H1 (cell line): ENCODE measurements around the gene IL17RA. TPM values are rescaled to one million over a fixed set of nuclear protein-coding genes. Genes with fewer than 3 reads are reported as not detected.

Source experiments
- CTCF ChIA-PET: fragments of 300-600 bp; sonication (Branson Sonifier 250); formaldehyde crosslinking; loops from one replicate; lab custom pipeline; 2021; ENCODE audit not compliant: partially characterized antibody; lab: Charles Lee
- POLR2A ChIA-PET: fragments of 300-600 bp; sonication (Branson Sonifier 250); formaldehyde crosslinking; loops from one replicate; lab custom pipeline; 2021; ENCODE audit warnings: inconsistent platforms; ENCODE audit not compliant: partially characterized antibody; lab: Charles Lee
- DNase-seq, 2 experiments: peaks; one replicate each; pipeline versions ENCODE4 v3.0.0 to v3.0.0-alpha.2; 2010 to 2022; ENCODE audit warnings: low spot score in 2 of 2, low read depth in 1 of 2, mixed read lengths in 1 of 2
- FAIRE-seq: peaks from 2 replicates; lab custom pipeline; 2011; peaks lifted over from hg19 to GRCh38; lab: Jason Lieb, UNC
- H2AFZ ChIP-seq: 2 replicates; pipeline ENCODE4 v1.8.1; 2012; ENCODE audit warnings: low read length, inconsistent platforms
- H2AK5ac ChIP-seq: 2 replicates; pipeline ENCODE4 v1.6.1; 2013; ENCODE audit warnings: low read depth, low read length
- H2BK120ac ChIP-seq: replicated peaks from 2 replicates; pipeline ENCODE3; 2013; ENCODE audit warnings: low read depth, low read length, inconsistent platforms
- H2BK12ac ChIP-seq: 2 replicates; pipeline ENCODE4 v1.6.1; 2013; ENCODE audit warnings: low read depth, low read length
- H2BK15ac ChIP-seq: 2 replicates; pipeline ENCODE4 v1.6.1; 2013; ENCODE audit warnings: low read length
- H2BK20ac ChIP-seq: 2 replicates; pipeline ENCODE4 v1.6.1; 2013; ENCODE audit warnings: low read length
- H2BK5ac ChIP-seq: 2 replicates; pipeline ENCODE4 v1.6.1; 2013; ENCODE audit warnings: low read depth, low read length
- H3K14ac ChIP-seq: 2 replicates; pipeline ENCODE4 v1.6.1; 2013; ENCODE audit warnings: inconsistent platforms; ENCODE audit not compliant: insufficient read length
- H3K18ac ChIP-seq: 2 replicates; pipeline ENCODE4 v1.6.1; 2013; ENCODE audit warnings: low read length; ENCODE audit errors: extremely low read depth
- H3K23ac ChIP-seq: 2 replicates; pipeline ENCODE4 v1.6.1; 2013; ENCODE audit warnings: inconsistent platforms; ENCODE audit not compliant: insufficient read length
- H3K23me2 ChIP-seq: 2 replicates; pipeline ENCODE4 v1.6.1; 2013; ENCODE audit warnings: low read depth, low read length
- H3K27ac ChIP-seq: 2 replicates; pipeline ENCODE4 v1.6.1; 2011; ENCODE audit warnings: low read depth, low read length, inconsistent platforms
- H3K27me3 ChIP-seq, 4 experiments: replicated peaks in 1 of 4; 1 replicate in 1 of 4; 2 replicates in 3 of 4; pipeline versions ENCODE4 v1.6.1 to v1.8.1; 2011 to 2013; ENCODE audit warnings: low read length in 3 of 4, mild to moderate bottlenecking in 3 of 4, inconsistent platforms in 2 of 4, mixed read lengths in 2 of 4, moderate library complexity in 1 of 4; ENCODE audit not compliant: control insufficient read depth in 3 of 4, insufficient read depth in 3 of 4; ENCODE audit errors: extremely low read depth in 1 of 4
- H3K36me3 ChIP-seq, 4 experiments: 2 replicates each; pipeline versions ENCODE4 v1.6.1 to v1.8.1; 2011 to 2013; ENCODE audit warnings: mild to moderate bottlenecking in 4 of 4, low read length in 3 of 4, moderate library complexity in 2 of 4, control low read depth in 1 of 4, inconsistent platforms in 1 of 4; ENCODE audit not compliant: insufficient read depth in 4 of 4, control insufficient read depth in 2 of 4
- H3K4ac ChIP-seq: replicated peaks from 2 replicates; pipeline ENCODE3; 2013; ENCODE audit warnings: low read length, low read depth, mixed read lengths, inconsistent platforms; ENCODE audit not compliant: insufficient read length
- H3K4me1 ChIP-seq, 4 experiments: replicated peaks in 1 of 4; 1 replicate in 1 of 4; 2 replicates in 3 of 4; pipeline versions ENCODE4 v1.6.1 to v1.8.1; 2011 to 2013; ENCODE audit warnings: low read length in 3 of 4, inconsistent platforms in 2 of 4, mixed read lengths in 1 of 4; ENCODE audit not compliant: insufficient read depth in 4 of 4, control insufficient read depth in 3 of 4
- H3K4me2 ChIP-seq, 2 experiments: 2 replicates each; pipeline versions ENCODE4 v1.6.1 to v1.8.1; 2011 to 2013; ENCODE audit warnings: low read depth in 2 of 2, low read length in 2 of 2, control low read depth in 1 of 2, inconsistent platforms in 1 of 2, mild to moderate bottlenecking in 1 of 2; ENCODE audit not compliant: insufficient read depth in 1 of 2
- H3K4me3 ChIP-seq, 4 experiments: fragments of 200-600, 300-600 bp in 1 of 4; sonication (generic), shearing (Covaris generic), sonication (Bioruptor Twin) in 1 of 4; 2 replicates each; pipeline versions ENCODE4 v1.5.1 to v1.8.1; 2011 to 2016; ENCODE audit warnings: low read length in 4 of 4, low read depth in 3 of 4, control low read depth in 2 of 4, inconsistent platforms in 2 of 4, mild to moderate bottlenecking in 2 of 4, mixed read lengths in 1 of 4, moderate library complexity in 1 of 4; ENCODE audit not compliant: insufficient read depth in 2 of 4; ENCODE audit errors: extremely low read depth in 1 of 4
- H3K56ac ChIP-seq: replicated peaks from 2 replicates; pipeline ENCODE3; 2013; ENCODE audit warnings: low read depth, mild to moderate bottlenecking, mixed read lengths, low read length, inconsistent platforms; ENCODE audit not compliant: insufficient read length
- H3K79me1 ChIP-seq: 2 replicates; pipeline ENCODE4 v1.6.1; 2013; ENCODE audit warnings: low read depth, low read length, control low read depth
- H3K79me2 ChIP-seq, 2 experiments: 2 replicates each; pipeline versions ENCODE4 v1.6.1 to v1.8.1; 2012 to 2013; ENCODE audit warnings: low read length in 2 of 2, mild to moderate bottlenecking in 2 of 2, inconsistent platforms in 1 of 2; ENCODE audit not compliant: insufficient read depth in 2 of 2, control insufficient read depth in 1 of 2
- H3K9ac ChIP-seq, 4 experiments: replicated peaks in 1 of 4; 1 replicate in 1 of 4; 2 replicates in 3 of 4; pipeline versions ENCODE4 v1.6.1 to v1.8.1; 2011 to 2013; ENCODE audit warnings: low read depth in 3 of 4, low read length in 3 of 4, control low read depth in 2 of 4, mild to moderate bottlenecking in 2 of 4, moderate library complexity in 2 of 4, inconsistent platforms in 1 of 4; ENCODE audit errors: extremely low read depth in 1 of 4
- H3K9me3 ChIP-seq, 2 experiments: 2 replicates each; pipeline versions ENCODE4 v1.6.1 to v1.8.1; 2012 to 2013; ENCODE audit warnings: mild to moderate bottlenecking in 2 of 2, moderate library complexity in 2 of 2, control low read depth in 1 of 2, inconsistent platforms in 1 of 2, low read depth in 1 of 2, low read length in 1 of 2, mixed read lengths in 1 of 2; ENCODE audit not compliant: insufficient read depth in 2 of 2
- H4K20me1 ChIP-seq, 2 experiments: replicated peaks in 1 of 2; 2 replicates each; pipeline versions ENCODE3 to v1.8.1; 2011 to 2013; ENCODE audit warnings: inconsistent platforms in 2 of 2, low read length in 2 of 2, mild to moderate bottlenecking in 1 of 2; ENCODE audit not compliant: insufficient read depth in 2 of 2, control insufficient read depth in 1 of 2
- H4K5ac ChIP-seq: 2 replicates; pipeline ENCODE4 v1.6.1; 2013; ENCODE audit warnings: low read length, low read depth, mixed read lengths, inconsistent platforms; ENCODE audit not compliant: insufficient read length
- H4K8ac ChIP-seq: 2 replicates; pipeline ENCODE4 v1.8.0; 2013; ENCODE audit warnings: mild to moderate bottlenecking, moderate library complexity, low read length, inconsistent platforms; ENCODE audit not compliant: insufficient read depth; ENCODE audit errors: extremely low read depth
- H4K91ac ChIP-seq: replicated peaks from 2 replicates; pipeline ENCODE3; 2013; ENCODE audit warnings: low read length, mixed read lengths, inconsistent platforms; ENCODE audit not compliant: insufficient read length
- ASH2L ChIP-seq: fragments of 200-600, 300-600 bp; sonication (generic); IDR thresholded peaks from one replicate; pipeline ENCODE4 v1.7.1; 2017; ENCODE audit warnings: low read length
- BCL11A ChIP-seq, 2 experiments: IDR thresholded peaks; one replicate each; pipeline ENCODE4 v1.6.1; 2011; ENCODE audit warnings: low read depth in 2 of 2, low read length in 2 of 2, mild to moderate bottlenecking in 2 of 2
- HDAC2 ChIP-seq, 2 experiments: fragments of 300-600 bp in 1 of 2; sonication (generic) in 1 of 2; IDR thresholded peaks; 2 replicates each; pipeline ENCODE4 v1.6.1; 2011 to 2012; ENCODE audit warnings: low read depth in 2 of 2, low read length in 2 of 2, mild to moderate bottlenecking in 2 of 2, moderate library complexity in 2 of 2, borderline replicate concordance in 1 of 2, inconsistent platforms in 1 of 2
- KDM4A ChIP-seq: IDR thresholded peaks from one replicate; pipeline ENCODE4 v1.7.1; 2012; ENCODE audit warnings: low read depth, mild to moderate bottlenecking, moderate library complexity, low read length, inconsistent platforms; ENCODE audit not compliant: severe bottlenecking
- NANOG ChIP-seq: IDR thresholded peaks from 2 replicates; pipeline ENCODE4 v1.6.1; 2011; ENCODE audit warnings: low read length, low read depth, mild to moderate bottlenecking, inconsistent platforms; ENCODE audit not compliant: insufficient read depth, poor library complexity, severe bottlenecking
- POLR2A ChIP-seq, 2 experiments: IDR thresholded peaks; 1 replicate in 1 of 2; 2 replicates in 1 of 2; pipeline ENCODE4 v1.6.1; 2011; ENCODE audit warnings: low read depth in 2 of 2, low read length in 2 of 2, mild to moderate bottlenecking in 2 of 2; ENCODE audit errors: control extremely low read depth in 1 of 2
- RFX5 ChIP-seq: IDR thresholded peaks from 2 replicates; pipeline ENCODE4 v1.6.1; 2011; ENCODE audit warnings: low read depth, low read length, improper control_type of control experiment, borderline replicate concordance
- SIN3A ChIP-seq, 2 experiments: IDR thresholded peaks in 1 of 2; conservative IDR thresholded peaks in 1 of 2; 2 replicates each; pipeline ENCODE4 v1.6.1; 2011 to 2012; ENCODE audit warnings: low read length in 2 of 2, improper control_type of control experiment in 1 of 2, low read depth in 1 of 2, mild to moderate bottlenecking in 1 of 2
- SP1 ChIP-seq: IDR thresholded peaks from 2 replicates; pipeline ENCODE4 v1.6.1; 2011; ENCODE audit warnings: low read depth, low read length
- TBP ChIP-seq: IDR thresholded peaks from 2 replicates; pipeline ENCODE4 v1.6.1; 2011; ENCODE audit warnings: low read depth, low read length, improper control_type of control experiment
- TCF12 ChIP-seq: IDR thresholded peaks from 2 replicates; pipeline ENCODE4 v1.6.1; 2011; ENCODE audit warnings: low read depth, mild to moderate bottlenecking, low read length
- TEAD4 ChIP-seq: IDR thresholded peaks from 2 replicates; pipeline ENCODE4 v1.6.1; 2012; ENCODE audit warnings: low read depth, low read length, inconsistent platforms, mixed read lengths
- WGBS, 2 experiments: shearing (Covaris generic) in 1 of 2; methylation state at CpG; one replicate each; pipeline versions ENCODE4 v1.1.6 to v1.1.7; 2013 to 2015; ENCODE audit warnings: low lambda C conversion rate in 2 of 2, mixed read lengths in 2 of 2, inconsistent platforms in 1 of 2, low coverage in 1 of 2, missing lambda C conversion rate in 1 of 2; ENCODE audit not compliant: insufficient replicate concordance in 2 of 2, insufficient coverage in 1 of 2, insufficient read length in 1 of 2; ENCODE audit errors: extremely low coverage in 1 of 2, missing lambda C conversion rate in 1 of 2; 5-methylcytosine and 5-hydroxymethylcytosine counted together
- polyA plus RNA-seq, 7 experiments: library from polyadenylated mRNA; depleted of rRNA in 3 of 7; stranded (reverse) in 5 of 7; unstranded in 2 of 7; fragments of >200 nt in 5 of 7; fragments of 200-250 nt in 2 of 7; gene quantifications; 1 replicate in 5 of 7; 2 replicates in 1 of 7; 4 replicates in 1 of 7; pipeline versions ENCODE4 v1.2.1 to v1.2.3, GENCODE V29; 2011 to 2013; ENCODE audit warnings: missing spikeins in 2 of 7, mixed read lengths in 2 of 7
- total RNA-seq: library from RNA; stranded (reverse); fragmentation: NEBNext Ultra II Directional; extraction: Animal tissue kit (Norgen Biotek cat#: 25700); gene quantifications from 2 replicates; pipeline ENCODE4 v1.2.1, GENCODE V29; 2021
- TF ChIP-seq, protein P1 (sequence below): IDR thresholded peaks from 2 replicates; pipeline ENCODE4 v1.6.1; 2011; ENCODE audit warnings: low read depth, mild to moderate bottlenecking, low read length; ENCODE audit not compliant: insufficient read depth

The IL17RA gene
- total and polyA plus RNA-seq, 2 of the 8 experiments (the other 6 are each of a cell fraction or from before 2014, with no cell fraction given) = 5.6 to 9.9 TPM

DNA sequence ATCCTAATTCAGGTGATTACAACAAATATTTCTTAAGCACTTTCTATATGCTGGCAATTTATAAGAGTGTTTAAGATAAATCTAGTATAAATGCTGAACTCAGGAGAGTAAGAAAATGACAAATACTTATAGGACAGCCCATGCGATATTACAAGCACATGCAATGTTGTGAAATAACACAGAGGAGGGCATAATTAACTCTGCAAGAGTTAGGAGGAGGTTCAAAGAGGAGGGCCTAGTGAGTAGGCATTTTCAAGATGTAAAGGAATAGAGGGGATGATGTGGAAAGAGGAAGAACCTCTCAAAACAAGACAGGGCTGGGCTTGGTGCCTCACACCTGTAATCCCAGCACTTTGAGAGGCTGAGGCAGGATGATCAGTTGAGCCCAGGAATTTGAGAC, 37.1 kb upstream of the IL17RA start:
- no peak overlapping the region for H3K56ac ChIP-seq
- H3K4me1 ChIP-seq = no peaks in the 10 kb centered on the region
- no peak overlapping the region for H2AFZ ChIP-seq
- no peak overlapping the region for H3K18ac ChIP-seq
- H3K14ac ChIP-seq = no peak overlapping the region
- no peak overlapping the region for H2BK120ac ChIP-seq
- H4K20me1 ChIP-seq = no peaks in the 10 kb centered on the region
- no peaks in the 10 kb centered on the region for H3K79me2 ChIP-seq
- no peak overlapping the region for H2BK20ac ChIP-seq
- H3K27me3 ChIP-seq = no peaks in the 10 kb centered on the region; a peak in 3 of 7 replicates
- ChIA-PET CTCF (no interaction called here), POLR2A (no interaction called here)
- no peaks in the 10 kb centered on the region for H3K36me3 ChIP-seq
- H3K4me3 ChIP-seq = no peak overlapping the region
- no peaks in the 10 kb centered on the region for H3K79me1 ChIP-seq
- no peak overlapping the region for H3K27ac ChIP-seq
- H4K91ac ChIP-seq = no peak overlapping the region
- H3K4ac ChIP-seq = no peak overlapping the region
- H3K23ac ChIP-seq = no peak overlapping the region
- H2BK12ac ChIP-seq = no peak overlapping the region
- H3K9ac ChIP-seq = no peak overlapping the region
- H4K8ac ChIP-seq = no peak overlapping the region
- no peak for DNase-seq
- no peak overlapping the region for H2AK5ac ChIP-seq
- 89% methylated on average over 1 of the region's 1 CpG; no CpG with 5 or more reads in 1 of the 2 experiments for WGBS, 2 experiments
- H3K9me3 ChIP-seq = no peaks in the 10 kb centered on the region
- H4K5ac ChIP-seq = no peak overlapping the region
- H2BK5ac ChIP-seq = no peak overlapping the region
- no peak for FAIRE-seq
- H2BK15ac ChIP-seq = no peak overlapping the region
- H3K23me2 ChIP-seq = no peaks in the 10 kb centered on the region
- no peak overlapping the region for H3K4me2 ChIP-seq
- TF ChIP-seq, protein P1, sequence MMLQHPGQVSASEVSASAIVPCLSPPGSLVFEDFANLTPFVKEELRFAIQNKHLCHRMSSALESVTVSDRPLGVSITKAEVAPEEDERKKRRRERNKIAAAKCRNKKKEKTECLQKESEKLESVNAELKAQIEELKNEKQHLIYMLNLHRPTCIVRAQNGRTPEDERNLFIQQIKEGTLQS = no peak
- TF ChIP-seq HDAC2 (IDR thresholded peaks at IDR 0.05; ENCODE audit: borderline replicate concordance in 1 of 2, low read depth in 2 of 2, low read length in 2 of 2) = no peak
- no peak for TF ChIP-seq SP1
- TF ChIP-seq SIN3A (conservative IDR thresholded peaks at IDR 0.05 in 1 of 2, IDR thresholded peaks at IDR 0.05 in 1 of 2; ENCODE audit: low read depth in 1 of 2, low read length in 2 of 2) = no peak
- TF ChIP-seq ASH2L = no peak
- TF ChIP-seq TBP = no peak
- no peak for TF ChIP-seq RFX5
- TF ChIP-seq KDM4A = no peak
- TF ChIP-seq TCF12 = no peak
- TF ChIP-seq NANOG = no peak
- no peak for TF ChIP-seq TEAD4
- TF ChIP-seq POLR2A (IDR thresholded peaks at IDR 0.05; ENCODE audit: control extremely low read depth in 1 of 2, low read depth in 2 of 2, low read length in 2 of 2) = no peak
- no peak for TF ChIP-seq BCL11A (IDR thresholded peaks at IDR 0.05; ENCODE audit: low read depth in 2 of 2, low read length in 2 of 2)
